HEK293 (cell line): ENCODE results near the gene DGCR2.
A peak's percentile ranks its signal among the peaks of the same experiment; 100 is the strongest.

Experiments
- CTCF ChIA-PET: fragments of 350-600 bp; formaldehyde crosslinking; extraction: SDS; loops from one replicate; lab custom pipeline; 2021; ENCODE audit warnings: antibody characterized with exemption; lab: Yijun Ruan, JAX
- POLR2A ChIA-PET: fragments of 300-600 bp; formaldehyde crosslinking; extraction: SDS; loops from one replicate; lab custom pipeline; 2020; ENCODE audit warnings: antibody characterized with exemption, inconsistent platforms; lab: Yijun Ruan, JAX
- H3K27ac ChIP-seq: fragments of 200-500 bp; sonication (Bioruptor generic); 2 replicates; pipeline ENCODE4 v1.5.1; 2014; ENCODE audit warnings: low read depth, low read length, control low read depth, inconsistent platforms; ENCODE audit errors: extremely low read depth
- H3K36me3 ChIP-seq, 2 experiments: fragments of 200-500 bp in 1 of 2; sonication (Bioruptor generic) in 1 of 2; 1 replicate in 1 of 2; 2 replicates in 1 of 2; pipeline ENCODE4 v1.5.1; 2014 to 2017; ENCODE audit warnings: inconsistent platforms in 2 of 2, low read length in 2 of 2; ENCODE audit not compliant: control insufficient read depth in 2 of 2, insufficient read depth in 1 of 2
- H3K4me1 ChIP-seq: fragments of 200-500 bp; sonication (Bioruptor generic); 2 replicates; pipeline ENCODE4 v1.5.1; 2014; ENCODE audit warnings: mild to moderate bottlenecking, low read length, inconsistent platforms; ENCODE audit not compliant: control insufficient read depth, insufficient read depth
- H3K4me3 ChIP-seq: 2 replicates; pipeline ENCODE4 v1.5.1; 2011; ENCODE audit warnings: low read depth, mild to moderate bottlenecking, control low read depth, low read length, moderate library complexity
- H3K9me3 ChIP-seq: fragments of 200-500 bp; sonication (Bioruptor generic); 2 replicates; pipeline ENCODE4 v1.5.1; 2014; ENCODE audit warnings: low read depth, low read length, inconsistent platforms; ENCODE audit not compliant: control insufficient read depth, insufficient read depth
- BCL11A ChIP-seq: fragments of 450-650 bp; formaldehyde crosslinking; IDR thresholded peaks from 2 replicates; pipeline ENCODE4 v1.5.1; 2016; ENCODE audit warnings: low read depth, missing biosample characterization, missing genetic modification characterization
- ZNF121 ChIP-seq: fragments of 450-650 bp; formaldehyde crosslinking; IDR thresholded peaks from 2 replicates; pipeline ENCODE4 v1.5.1; 2016; ENCODE audit warnings: missing biosample characterization, missing genetic modification characterization
- ZNF138 ChIP-seq: fragments of 450-650 bp; formaldehyde crosslinking; IDR thresholded peaks from 2 replicates; pipeline ENCODE4 v1.5.1; 2016; ENCODE audit warnings: missing biosample characterization, missing genetic modification characterization, borderline replicate concordance
- ZNF184 ChIP-seq: fragments of 450-650 bp; IDR thresholded peaks from 2 replicates; pipeline ENCODE4 v1.5.1; 2018; ENCODE audit warnings: missing biosample characterization, mild to moderate bottlenecking, missing genetic modification characterization
- ZNF266 ChIP-seq: fragments of 450-650 bp; formaldehyde crosslinking; IDR thresholded peaks from 2 replicates; pipeline ENCODE4 v1.5.1; 2016; ENCODE audit warnings: missing biosample characterization, missing genetic modification characterization, low read depth
- ZNF544 ChIP-seq: fragments of 450-650 bp; formaldehyde crosslinking; IDR thresholded peaks from 2 replicates; pipeline ENCODE4 v1.5.0; 2017; ENCODE audit warnings: missing biosample characterization, missing genetic modification characterization
- ZNF600 ChIP-seq: fragments of 450-650 bp; formaldehyde crosslinking; IDR thresholded peaks from 2 replicates; pipeline ENCODE4 v1.5.1; 2016; ENCODE audit warnings: missing biosample characterization, missing genetic modification characterization
- ZNF701 ChIP-seq: fragments of 450-650 bp; formaldehyde crosslinking; IDR thresholded peaks from 2 replicates; pipeline ENCODE4 v1.5.1; 2016; ENCODE audit warnings: missing biosample characterization, missing genetic modification characterization
- TF ChIP-seq, protein P1 (sequence below): fragments of 450-650 bp; formaldehyde crosslinking; IDR thresholded peaks from 2 replicates; pipeline ENCODE4 v1.5.1; 2017; ENCODE audit warnings: missing biosample characterization, missing genetic modification characterization
- TF ChIP-seq, protein P2 (sequence below): fragments of 450-650 bp; formaldehyde crosslinking; IDR thresholded peaks from 2 replicates; pipeline ENCODE4 v1.5.1; 2016; ENCODE audit warnings: missing biosample characterization, missing genetic modification characterization, borderline replicate concordance
- TF ChIP-seq, protein P3 (sequence below): fragments of 450-650 bp; formaldehyde crosslinking; IDR thresholded peaks from 2 replicates; pipeline ENCODE4 v1.5.1; 2016; ENCODE audit warnings: missing biosample characterization, missing genetic modification characterization
- TF ChIP-seq, protein P4 (sequence below): fragments of 450-650 bp; formaldehyde crosslinking; IDR thresholded peaks from 2 replicates; pipeline ENCODE4 v1.5.1; 2016; ENCODE audit warnings: missing biosample characterization, missing genetic modification characterization, borderline replicate concordance
- TF ChIP-seq, protein P5 (sequence below): fragments of 450-650 bp; formaldehyde crosslinking; IDR thresholded peaks from 2 replicates; pipeline ENCODE4 v1.5.1; 2016; ENCODE audit warnings: missing biosample characterization, missing genetic modification characterization

DGCR2 gene

DNA sequence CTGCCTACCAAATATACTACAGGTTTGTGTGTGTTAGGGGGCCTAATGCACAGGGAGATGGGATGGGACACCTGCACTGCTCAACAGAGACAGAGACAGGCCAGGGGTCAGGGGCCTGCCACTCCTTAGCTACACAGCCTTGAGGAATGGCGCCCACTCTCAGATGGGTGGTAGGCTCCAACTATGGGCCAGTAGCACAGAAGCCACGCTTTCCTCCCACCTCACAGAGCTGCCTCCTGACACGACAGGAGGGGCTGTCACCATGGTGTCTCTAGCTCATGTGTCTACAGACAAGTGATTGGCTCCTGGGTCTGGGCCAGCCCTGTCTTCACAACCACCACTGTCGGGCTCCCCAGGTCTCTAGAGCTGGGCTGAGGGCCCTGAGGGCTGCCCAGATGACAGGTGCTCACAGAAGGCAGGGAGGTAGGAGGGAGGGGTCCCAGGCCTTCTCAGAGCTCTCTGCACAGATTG is 81.8 kb downstream of the DGCR2 start (continued):
- TF ChIP-seq ZNF184 (tag by site-specific recombination) (no peak), ZNF138 (tag by site-specific recombination) (no peak), ZNF544 (no peak)
- TF ChIP-seq, protein P1, sequence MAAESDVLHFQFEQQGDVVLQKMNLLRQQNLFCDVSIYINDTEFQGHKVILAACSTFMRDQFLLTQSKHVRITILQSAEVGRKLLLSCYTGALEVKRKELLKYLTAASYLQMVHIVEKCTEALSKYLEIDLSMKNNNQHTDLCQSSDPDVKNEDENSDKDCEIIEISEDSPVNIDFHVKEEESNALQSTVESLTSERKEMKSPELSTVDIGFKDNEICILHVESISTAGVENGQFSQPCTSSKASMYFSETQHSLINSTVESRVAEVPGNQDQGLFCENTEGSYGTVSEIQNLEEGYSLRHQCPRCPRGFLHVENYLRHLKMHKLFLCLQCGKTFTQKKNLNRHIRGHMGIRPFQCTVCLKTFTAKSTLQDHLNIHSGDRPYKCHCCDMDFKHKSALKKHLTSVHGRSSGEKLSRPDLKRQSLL (tag by site-specific recombination), result no peak

DNA sequence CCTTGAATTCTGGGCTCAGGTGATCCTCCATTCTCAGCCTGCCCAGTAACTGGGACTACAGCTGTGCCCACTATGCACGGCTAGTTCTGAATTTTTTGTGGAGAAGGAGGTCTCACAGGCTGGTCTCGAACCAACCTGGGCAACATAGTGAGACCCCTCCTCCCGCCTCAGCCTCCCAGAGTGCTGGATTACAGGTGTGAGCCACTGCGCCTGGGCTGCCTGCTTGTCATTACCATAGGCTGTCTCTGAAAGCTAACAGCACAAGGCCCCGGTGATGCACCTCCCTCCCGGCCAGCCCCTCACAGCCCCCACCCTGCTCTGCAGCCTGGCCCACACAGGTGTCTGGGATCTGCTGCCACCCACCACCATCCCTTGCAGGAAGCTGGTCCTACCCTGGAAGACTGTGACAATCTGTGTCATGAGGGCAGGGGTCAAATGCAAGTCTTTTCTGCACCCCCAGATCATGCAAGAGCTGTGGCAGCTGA is 82.4 kb downstream of the DGCR2 start:
- ChIA-PET CTCF (interaction anchor here (0.7 kb wide), 1 partner anchor 90 kb away, joined by 4 read pairs; no protein-coding TSS in a partner anchor), POLR2A (no interaction called here)
- peaks cover 0 to 72% of the 10 kb centered on the region in 2 experiments; a peak in 1 of 3 replicates for H3K36me3 ChIP-seq
- H3K4me1 ChIP-seq, result no peaks in the 10 kb centered on the region
- H3K4me3 ChIP-seq, result no peak overlapping the region
- TF ChIP-seq ZNF701 (tag by site-specific recombination) (no peak), ZNF266 (no peak), ZNF121 (tag by site-specific recombination) (0 out of 2 replicates have a peak, but pooled peaks have one; percentile 20)
- no peaks in the 10 kb centered on the region for H3K9me3 ChIP-seq
- H3K27ac ChIP-seq, result no peak overlapping the region

DNA sequence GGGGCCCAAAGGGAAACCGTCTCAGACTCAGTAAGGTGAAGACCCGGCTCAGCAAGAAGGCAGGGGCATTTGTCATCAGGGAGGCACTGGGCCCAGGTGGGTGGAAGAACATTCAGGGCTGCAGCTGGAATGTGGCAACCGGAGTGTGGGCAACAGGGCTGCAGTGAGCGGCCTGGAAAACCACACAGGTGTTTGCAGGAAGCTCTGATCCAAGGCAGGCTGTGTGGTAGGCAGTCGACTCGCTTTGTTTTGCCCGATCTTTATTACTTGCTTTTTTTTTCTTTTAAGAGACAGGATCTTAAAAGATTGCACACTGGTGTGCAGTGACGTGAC is 82.8 kb downstream of the DGCR2 start:
- Histone ChIP-seq H3K9me3 (no peaks in the 10 kb centered on the region), H3K27ac (no peak overlapping the region), H3K36me3 (peaks cover 0 to 68% of the 10 kb centered on the region in 2 experiments; a peak in 1 of 3 replicates), H3K4me3 (no peak overlapping the region), H3K4me1 (no peaks in the 10 kb centered on the region)
- ChIA-PET CTCF (no interaction called here), POLR2A (no interaction called here)
- TF ChIP-seq ZNF544 (no peak), BCL11A (tag by site-specific recombination) (no peak), ZNF600 (tag by site-specific recombination) (no peak), ZNF121 (tag by site-specific recombination) (no peak)
- TF ChIP-seq, protein P2, sequence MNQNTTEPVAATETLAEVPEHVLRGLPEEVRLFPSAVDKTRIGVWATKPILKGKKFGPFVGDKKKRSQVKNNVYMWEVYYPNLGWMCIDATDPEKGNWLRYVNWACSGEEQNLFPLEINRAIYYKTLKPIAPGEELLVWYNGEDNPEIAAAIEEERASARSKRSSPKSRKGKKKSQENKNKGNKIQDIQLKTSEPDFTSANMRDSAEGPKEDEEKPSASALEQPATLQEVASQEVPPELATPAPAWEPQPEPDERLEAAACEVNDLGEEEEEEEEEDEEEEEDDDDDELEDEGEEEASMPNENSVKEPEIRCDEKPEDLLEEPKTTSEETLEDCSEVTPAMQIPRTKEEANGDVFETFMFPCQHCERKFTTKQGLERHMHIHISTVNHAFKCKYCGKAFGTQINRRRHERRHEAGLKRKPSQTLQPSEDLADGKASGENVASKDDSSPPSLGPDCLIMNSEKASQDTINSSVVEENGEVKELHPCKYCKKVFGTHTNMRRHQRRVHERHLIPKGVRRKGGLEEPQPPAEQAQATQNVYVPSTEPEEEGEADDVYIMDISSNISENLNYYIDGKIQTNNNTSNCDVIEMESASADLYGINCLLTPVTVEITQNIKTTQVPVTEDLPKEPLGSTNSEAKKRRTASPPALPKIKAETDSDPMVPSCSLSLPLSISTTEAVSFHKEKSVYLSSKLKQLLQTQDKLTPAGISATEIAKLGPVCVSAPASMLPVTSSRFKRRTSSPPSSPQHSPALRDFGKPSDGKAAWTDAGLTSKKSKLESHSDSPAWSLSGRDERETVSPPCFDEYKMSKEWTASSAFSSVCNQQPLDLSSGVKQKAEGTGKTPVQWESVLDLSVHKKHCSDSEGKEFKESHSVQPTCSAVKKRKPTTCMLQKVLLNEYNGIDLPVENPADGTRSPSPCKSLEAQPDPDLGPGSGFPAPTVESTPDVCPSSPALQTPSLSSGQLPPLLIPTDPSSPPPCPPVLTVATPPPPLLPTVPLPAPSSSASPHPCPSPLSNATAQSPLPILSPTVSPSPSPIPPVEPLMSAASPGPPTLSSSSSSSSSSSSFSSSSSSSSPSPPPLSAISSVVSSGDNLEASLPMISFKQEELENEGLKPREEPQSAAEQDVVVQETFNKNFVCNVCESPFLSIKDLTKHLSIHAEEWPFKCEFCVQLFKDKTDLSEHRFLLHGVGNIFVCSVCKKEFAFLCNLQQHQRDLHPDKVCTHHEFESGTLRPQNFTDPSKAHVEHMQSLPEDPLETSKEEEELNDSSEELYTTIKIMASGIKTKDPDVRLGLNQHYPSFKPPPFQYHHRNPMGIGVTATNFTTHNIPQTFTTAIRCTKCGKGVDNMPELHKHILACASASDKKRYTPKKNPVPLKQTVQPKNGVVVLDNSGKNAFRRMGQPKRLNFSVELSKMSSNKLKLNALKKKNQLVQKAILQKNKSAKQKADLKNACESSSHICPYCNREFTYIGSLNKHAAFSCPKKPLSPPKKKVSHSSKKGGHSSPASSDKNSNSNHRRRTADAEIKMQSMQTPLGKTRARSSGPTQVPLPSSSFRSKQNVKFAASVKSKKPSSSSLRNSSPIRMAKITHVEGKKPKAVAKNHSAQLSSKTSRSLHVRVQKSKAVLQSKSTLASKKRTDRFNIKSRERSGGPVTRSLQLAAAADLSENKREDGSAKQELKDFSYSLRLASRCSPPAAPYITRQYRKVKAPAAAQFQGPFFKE, result no peak
- TF ChIP-seq, protein P3, sequence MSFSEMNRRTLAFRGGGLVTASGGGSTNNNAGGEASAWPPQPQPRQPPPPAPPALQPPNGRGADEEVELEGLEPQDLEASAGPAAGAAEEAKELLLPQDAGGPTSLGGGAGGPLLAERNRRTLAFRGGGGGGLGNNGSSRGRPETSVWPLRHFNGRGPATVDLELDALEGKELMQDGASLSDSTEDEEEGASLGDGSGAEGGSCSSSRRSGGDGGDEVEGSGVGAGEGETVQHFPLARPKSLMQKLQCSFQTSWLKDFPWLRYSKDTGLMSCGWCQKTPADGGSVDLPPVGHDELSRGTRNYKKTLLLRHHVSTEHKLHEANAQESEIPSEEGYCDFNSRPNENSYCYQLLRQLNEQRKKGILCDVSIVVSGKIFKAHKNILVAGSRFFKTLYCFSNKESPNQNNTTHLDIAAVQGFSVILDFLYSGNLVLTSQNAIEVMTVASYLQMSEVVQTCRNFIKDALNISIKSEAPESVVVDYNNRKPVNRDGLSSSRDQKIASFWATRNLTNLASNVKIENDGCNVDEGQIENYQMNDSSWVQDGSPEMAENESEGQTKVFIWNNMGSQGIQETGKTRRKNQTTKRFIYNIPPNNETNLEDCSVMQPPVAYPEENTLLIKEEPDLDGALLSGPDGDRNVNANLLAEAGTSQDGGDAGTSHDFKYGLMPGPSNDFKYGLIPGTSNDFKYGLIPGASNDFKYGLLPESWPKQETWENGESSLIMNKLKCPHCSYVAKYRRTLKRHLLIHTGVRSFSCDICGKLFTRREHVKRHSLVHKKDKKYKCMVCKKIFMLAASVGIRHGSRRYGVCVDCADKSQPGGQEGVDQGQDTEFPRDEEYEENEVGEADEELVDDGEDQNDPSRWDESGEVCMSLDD (tag by site-specific recombination), result no peak
- TF ChIP-seq, protein P4, sequence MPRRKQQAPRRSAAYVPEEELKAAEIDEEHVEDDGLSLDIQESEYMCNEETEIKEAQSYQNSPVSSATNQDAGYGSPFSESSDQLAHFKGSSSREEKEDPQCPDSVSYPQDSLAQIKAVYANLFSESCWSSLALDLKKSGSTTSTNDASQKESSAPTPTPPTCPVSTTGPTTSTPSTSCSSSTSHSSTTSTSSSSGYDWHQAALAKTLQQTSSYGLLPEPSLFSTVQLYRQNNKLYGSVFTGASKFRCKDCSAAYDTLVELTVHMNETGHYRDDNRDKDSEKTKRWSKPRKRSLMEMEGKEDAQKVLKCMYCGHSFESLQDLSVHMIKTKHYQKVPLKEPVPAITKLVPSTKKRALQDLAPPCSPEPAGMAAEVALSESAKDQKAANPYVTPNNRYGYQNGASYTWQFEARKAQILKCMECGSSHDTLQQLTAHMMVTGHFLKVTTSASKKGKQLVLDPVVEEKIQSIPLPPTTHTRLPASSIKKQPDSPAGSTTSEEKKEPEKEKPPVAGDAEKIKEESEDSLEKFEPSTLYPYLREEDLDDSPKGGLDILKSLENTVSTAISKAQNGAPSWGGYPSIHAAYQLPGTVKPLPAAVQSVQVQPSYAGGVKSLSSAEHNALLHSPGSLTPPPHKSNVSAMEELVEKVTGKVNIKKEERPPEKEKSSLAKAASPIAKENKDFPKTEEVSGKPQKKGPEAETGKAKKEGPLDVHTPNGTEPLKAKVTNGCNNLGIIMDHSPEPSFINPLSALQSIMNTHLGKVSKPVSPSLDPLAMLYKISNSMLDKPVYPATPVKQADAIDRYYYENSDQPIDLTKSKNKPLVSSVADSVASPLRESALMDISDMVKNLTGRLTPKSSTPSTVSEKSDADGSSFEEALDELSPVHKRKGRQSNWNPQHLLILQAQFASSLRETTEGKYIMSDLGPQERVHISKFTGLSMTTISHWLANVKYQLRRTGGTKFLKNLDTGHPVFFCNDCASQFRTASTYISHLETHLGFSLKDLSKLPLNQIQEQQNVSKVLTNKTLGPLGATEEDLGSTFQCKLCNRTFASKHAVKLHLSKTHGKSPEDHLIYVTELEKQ (tag by site-specific recombination), result no peak
- TF ChIP-seq, protein P5, sequence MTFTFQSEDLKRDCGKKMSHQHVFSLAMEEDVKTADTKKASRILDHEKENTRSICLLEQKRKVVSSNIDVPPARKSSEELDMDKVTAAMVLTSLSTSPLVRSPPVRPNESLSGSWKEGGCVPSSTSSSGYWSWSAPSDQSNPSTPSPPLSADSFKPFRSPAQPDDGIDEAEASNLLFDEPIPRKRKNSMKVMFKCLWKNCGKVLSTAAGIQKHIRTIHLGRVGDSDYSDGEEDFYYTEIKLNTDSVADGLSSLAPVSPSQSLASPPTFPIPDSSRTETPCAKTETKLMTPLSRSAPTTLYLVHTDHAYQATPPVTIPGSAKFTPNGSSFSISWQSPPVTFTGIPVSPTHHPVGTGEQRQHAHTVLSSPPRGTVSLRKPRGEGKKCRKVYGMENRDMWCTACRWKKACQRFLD, result no peak
